ENCODE data around the gene PICK1.
"Not testable (repeated sequence)": the region's sequence is repeated elsewhere in the genome, so short reads cannot be mapped to it uniquely, and the experiment has no call there.

Gene PICK1

DNA sequence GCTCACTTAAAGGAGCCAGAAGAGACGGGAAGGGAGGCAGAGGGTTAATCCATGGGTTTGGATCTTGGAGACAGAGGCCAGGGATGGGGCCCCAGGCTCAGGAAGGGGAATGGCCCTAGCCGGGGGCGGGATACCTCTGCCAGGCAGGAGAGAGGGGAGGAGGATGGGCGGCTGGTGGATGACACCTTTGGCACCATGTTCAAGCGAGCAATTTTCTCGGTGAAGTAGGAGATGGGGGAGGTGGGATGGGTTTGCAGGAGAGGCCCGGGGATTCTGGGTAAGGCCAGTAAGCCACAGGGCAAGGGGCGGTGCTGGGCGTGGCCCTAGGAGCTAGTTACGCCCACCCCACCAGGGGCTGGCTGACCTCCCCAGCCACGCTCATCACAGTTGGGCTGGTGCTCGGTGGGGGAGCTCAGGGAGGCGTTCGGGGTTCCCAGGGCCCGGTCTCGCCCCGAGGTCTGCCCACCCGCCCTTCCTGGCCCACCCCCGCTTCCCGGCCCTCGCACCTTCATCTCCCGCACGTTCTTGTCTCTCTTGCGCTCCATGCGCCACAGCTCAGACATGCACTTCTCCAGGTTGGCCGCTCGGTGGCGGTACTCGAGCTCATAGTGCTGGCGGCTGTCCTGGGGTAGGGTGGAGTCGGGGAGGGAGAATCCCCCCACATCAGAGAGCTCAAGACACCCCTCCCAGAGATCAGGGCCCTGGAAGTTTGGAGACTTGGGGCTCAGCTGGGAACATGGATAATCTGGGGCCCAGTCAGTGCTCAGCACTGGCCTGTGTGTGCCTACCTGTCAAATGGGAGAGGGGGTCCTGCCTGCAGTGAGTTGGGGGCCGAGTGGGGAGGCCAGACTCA, 40.6 kb downstream of the PICK1 start:
- DNase-seq: no peak

DNA sequence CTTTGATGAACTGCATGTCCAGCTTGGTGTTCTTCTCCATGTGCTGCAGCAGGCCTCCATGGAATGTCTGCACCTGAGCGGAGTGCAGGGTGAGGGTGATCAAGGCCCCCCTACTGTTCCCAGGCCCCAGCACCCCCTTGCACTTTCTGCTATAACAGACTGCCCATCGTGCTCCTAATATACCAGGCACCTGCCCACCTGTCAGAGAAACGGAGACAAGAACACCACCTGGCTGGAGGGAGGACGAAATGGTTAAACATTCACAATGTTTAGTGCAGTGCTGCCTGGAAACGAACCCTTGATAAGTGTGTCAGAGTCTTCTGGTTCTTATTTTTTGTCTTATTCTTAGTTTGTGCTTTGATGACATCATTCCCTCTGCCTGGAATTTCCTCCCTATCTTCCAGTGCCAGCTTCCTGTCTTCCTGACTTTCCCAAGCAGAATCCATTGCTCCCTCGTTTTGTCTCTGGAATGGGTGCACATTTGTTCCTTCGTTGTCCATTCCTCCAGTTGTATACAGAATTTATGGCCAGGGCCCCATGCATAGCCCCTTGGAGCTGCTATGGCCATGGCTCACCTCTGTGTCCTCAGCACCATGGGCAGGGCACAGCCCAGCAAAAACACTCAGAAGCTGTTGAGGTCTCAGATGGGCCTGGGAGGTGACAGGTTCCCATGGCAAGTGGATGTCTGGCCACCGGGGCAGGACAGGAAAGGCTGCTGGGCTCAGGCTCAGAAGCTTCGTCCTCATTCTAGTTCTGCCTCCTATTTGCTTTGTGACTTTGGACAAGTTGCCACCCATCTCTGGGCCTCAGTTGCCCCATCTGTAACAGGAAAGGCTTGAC, 41.4 kb downstream of the PICK1 start:
- no peak for DNase-seq

DNA sequence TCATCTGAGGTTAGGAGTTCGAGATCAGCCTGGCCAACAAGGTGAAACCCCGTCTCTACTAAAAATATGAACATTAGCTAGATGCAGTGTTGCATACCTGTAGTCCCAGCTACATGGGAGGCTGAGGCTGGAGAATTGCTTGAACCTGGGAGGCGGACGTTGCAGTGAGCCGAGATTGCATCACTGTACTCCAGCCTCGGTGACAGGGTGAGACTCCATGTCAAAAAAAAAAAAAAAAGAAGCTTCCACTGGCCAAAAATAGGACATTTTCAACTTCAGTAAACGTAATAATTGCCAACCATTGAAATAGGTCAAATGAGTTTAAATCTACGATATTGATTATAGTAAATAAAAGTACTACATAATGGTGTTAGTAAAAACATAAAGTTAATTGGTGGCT, 46.4 kb downstream of the PICK1 start:
- DNase-seq: no peak

DNA sequence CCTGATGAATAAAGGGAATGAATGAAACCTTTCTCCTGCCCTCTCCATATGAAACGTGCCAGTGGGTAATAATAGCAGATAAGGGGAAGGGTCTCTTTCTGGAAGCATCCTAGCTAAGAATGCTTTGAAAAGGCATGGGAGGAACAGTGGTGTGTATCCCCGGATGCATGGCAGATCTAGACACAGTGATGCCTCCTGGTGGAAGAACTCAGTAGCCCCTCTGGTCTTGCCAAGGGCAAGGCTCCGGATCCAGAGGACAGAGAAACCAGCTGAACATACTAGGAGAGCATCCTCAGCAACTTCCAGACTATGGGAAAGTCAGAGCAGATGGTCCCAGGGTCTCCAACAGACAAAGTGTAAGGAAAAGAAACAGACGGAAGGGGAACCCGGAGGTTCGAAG, 46.9 kb downstream of the PICK1 start:
- DNase-seq: no peak

DNA sequence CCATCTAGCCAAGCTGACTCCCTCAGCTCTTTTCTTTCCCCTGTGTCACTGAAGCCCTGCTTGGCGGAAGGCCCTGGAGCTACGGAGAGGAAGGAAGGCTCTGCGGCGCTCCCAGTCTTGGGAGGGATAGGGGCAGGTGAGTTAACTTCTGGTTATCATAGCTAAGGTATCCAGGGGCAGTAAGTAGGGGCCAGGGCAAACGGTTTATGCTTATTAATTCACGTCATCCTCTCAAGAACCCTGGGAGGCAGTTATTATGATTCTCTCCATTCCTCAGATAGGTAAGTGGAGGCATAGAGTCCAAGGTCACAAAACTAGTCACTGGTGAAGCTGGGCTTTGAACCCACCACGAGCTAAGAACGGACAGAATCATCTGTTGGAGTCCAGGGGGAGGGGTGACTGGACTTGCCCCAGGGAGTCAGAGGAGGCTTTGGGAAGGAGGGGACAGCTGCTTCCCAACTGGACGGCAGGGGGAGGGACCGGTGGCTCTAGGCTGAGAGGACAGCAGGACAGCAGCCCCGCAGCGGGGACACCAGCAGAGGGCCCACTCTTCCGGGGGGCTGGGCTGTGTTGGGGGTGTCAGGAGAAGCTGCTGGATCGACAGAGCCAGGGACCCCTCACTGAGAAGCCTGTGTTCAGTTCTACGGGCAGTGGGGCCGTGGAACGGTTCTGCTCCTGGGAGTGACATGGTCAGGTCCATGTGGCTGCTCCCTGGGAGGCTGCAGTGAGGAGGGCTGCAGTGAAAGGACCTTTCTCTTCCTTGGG, 49.8 kb downstream of the PICK1 start:
- DNase-seq: no peak

DNA sequence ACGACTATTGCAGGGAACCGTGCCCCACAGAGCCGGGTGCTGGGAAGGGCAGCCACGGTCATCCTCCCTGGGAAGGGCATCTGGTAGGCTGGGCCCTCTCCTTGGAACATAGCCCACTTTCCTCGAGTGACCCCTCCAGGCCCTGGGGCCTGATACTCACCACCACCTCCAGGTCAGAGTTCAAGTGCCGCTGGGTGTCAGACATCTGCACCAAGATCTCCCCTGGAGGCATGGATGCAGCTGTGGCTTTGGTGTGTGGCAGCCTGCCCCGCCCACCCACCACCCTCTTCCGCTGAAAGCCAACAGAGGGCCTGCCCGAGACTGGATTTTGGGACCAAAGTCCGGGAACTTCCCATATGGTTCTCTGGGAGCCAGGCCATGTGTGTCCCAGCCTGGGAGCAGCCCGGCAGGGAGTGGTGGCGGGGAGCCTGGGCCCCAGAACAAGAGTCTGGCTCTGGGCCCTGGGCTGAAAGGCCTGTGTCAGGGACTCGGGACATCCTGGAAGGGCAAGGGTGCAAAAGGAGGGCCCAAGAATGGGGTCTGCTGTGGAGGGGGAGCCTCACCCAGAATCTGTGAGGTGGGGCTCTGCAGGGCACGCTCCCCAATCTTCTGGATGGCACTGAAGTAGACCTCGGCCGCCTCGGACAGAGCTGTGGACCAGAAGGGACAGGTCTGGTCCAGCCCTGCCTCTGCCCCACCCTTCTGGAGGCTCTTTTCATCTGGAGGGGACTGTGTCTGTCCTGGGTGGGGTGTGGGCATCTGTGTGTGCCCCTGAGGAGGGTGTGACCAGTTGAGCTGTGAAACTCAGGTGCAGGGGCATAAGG, 50.7 kb downstream of the PICK1 start:
- no peak for DNase-seq

DNA sequence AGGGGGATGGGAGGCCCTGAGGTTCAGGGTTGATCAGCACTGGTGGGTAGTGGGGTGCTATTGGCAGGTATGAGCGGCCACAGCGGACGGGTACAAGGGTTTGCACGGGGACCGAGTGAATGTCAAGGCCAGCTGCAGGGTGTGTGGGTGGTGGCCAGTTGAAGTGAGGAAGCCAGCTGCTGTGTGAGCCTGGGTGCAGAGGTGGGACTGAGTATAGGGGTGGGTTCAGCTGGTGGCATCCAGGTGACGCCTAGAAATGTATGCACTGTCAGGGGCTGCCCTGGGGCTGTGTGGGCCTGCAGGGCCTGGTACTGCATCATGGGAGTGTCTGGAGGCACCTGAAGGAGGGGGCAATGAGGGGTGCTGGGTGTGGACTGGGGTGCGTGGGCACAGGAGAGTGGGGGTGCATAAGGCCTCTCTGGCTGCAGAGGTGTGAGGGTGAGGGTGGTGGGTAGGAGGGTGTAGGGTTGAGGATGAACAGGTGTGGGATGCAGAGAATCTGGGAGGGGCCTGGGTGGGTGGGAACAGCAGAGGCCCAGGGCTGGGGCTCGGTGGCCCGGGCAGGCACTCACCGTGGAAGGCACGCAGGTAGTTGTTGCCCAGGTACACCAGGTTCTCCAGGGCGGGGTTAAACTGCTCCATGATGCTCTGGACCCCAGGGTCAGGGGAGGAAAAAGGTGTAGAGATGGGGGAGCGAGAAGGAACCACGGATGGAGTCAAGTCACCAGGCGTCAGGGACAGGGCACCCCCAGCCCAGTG, 51.5 kb downstream of the PICK1 start:
- no peak for DNase-seq

DNA sequence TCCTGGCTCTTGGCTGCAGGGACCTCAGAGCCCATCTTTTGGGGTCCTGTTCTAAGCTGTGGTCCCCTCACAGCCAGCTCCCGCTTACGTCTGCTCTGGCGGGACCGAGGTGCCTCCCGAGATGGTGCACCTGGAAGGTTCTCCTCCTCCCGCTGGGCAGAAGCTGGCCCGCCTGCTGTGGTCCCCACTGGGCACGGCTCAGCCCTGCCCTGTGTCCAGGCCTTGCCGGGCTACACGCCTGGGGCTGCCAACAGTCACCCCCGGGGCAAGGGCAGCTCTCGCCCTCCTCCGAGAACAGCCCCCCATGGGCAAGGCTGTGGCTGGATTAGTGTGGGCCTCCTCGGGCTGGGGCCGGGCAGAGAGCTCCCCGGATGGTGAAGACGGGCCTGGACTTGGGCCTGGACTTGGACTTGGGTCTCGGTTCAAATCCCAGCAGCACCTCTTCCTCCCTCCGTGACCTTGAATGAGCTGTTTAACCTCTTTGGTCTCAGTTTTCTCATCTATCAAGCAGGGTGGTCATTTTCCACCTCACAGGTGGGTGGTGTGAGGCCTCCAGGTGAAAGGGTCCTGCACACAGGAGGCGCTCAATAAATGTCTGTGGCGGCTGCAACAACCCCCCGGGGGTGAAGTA, 52.3 kb downstream of the PICK1 start:
- no peak for DNase-seq

DNA sequence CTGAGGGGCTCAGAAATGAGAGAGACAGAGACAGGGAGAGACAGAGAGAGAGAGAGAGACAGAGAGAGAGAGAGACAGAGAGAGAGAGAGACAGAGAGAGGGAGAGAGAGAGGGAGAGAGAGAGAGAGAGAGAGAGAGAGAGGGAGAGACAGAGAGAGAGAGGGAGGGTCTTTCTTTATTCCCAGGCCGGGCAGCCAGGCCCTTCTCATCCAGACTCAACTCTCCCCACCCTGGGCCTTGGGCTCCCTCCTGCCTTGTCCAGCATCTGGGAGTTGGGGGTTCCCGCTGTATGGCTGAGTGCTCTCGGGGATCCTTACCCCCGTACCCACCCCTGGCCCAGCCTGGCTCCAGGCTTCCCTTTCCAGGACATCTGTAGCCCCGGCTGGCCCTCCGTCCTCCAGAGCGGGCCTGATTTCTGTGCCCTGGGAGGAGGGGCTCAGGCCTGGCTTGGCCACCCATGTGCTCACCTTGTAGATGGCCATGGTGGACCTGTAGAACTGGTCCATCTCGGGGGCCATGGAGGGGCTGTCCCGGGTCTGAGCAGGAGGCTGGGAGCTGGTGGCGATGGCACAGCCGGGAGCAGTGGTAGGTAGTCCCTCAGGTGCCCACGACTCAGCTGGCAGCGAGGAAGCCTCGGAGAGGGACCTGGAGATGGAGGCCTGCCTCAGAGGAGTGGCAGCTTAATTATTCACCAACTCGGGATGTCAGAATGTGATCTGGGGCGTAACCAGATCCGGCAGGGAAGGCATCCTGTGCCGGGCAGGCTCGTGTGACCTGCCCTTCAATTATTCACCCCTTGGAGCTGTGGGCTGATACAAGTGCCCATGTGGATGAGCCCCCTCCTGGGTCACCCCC, 53.0 kb downstream of the PICK1 start, which contains the start of gene BAIAP2L2:
Gene BAIAP2L2 (minus strand): TSS at position 677 of the 855 bp plus-strand sequence. CDS start 159 bp downstream, at position 518.
- DNase-seq: no peak

DNA sequence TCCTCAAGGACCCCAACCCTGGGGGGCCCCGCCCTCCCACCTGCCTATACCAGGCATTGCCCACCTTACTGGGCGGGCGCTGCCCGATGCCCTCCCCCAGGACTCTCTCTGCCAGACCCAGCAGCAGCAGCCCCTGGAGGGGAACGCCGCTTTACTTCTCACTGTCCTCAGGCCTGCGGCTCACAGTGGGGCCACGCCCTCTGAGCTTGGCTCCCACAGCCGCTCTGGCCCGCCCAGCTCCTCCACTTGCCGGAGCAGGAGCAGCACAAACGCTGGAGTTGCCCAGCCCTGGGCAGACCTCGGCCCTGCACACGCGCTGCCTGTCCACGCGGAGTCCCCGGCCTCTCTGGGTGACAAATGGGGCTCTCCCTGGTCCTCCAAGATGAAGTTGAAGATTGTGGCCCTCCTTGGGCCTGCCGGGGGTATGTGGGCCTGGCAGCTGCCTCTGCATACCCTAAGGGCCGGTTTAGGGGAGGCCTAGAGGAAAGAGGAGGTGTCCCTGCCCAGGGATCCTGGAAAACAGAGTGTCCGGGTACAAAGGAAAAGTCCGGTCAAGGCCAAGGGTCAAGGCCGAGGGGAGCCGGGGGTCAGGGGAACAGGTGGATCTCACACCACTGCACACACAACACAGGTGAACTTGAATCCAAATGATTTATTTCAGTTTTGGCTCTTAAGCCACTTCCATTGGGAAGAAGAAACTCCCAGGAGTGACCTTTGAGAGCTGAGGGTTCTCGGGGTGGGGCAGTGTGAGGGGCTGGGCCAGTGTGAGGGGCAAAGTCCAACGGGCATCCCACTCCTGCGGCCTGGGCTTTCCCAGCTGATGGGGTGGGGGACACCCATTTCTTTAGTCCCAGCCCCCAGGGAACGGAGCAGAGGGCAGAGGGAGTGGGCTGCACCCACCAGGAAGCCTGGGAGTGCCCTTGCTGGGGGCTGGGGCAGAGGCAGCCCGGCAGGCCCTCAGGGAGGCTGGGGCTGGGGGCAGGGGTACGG, 54.0 kb downstream of the PICK1 start:
- DNase-seq: no peak

DNA sequence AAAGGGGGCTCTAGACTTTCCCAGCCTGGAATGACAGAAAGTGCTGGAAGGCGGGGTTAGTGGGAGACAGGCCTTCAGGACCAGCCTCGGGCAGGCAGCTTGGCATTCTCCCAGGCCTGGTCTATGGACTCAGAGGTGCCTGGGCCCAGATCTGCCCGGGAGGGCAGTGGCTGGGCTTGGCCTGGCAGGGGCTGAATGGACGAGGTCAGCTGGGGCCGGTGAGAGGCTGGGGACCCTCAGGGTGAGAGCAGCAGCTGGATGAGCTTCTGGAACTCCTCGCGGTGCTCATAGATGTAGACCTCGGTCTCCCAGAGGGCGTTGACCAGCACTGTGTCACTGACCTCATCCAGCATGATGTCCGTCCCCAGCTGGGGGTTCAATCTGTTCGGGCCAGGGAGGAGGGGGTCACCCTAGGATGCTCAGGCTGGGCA, 54.7 kb downstream of the PICK1 start:
- DNase-seq: no peak

DNA sequence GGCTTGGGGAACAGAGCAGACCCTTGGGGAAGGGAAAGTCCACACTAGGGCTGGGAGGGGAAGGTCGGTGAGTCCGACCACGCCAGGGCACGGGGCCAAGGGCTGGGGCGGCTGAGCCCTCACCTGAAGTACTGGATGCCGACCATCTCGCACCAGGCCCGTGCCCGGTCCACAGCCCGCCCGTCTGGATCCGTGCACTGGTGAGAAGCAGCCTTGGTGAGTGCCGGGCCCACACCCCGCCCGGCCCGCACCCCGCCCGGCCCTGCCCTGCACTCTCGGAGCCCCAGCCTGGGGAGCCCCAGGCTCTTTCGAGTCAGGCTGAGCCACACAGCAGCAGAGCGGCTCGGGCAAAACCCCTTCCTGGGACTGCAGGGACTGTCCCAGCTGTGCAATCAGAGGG, 55.2 kb downstream of the PICK1 start:
- no peak for DNase-seq

DNA sequence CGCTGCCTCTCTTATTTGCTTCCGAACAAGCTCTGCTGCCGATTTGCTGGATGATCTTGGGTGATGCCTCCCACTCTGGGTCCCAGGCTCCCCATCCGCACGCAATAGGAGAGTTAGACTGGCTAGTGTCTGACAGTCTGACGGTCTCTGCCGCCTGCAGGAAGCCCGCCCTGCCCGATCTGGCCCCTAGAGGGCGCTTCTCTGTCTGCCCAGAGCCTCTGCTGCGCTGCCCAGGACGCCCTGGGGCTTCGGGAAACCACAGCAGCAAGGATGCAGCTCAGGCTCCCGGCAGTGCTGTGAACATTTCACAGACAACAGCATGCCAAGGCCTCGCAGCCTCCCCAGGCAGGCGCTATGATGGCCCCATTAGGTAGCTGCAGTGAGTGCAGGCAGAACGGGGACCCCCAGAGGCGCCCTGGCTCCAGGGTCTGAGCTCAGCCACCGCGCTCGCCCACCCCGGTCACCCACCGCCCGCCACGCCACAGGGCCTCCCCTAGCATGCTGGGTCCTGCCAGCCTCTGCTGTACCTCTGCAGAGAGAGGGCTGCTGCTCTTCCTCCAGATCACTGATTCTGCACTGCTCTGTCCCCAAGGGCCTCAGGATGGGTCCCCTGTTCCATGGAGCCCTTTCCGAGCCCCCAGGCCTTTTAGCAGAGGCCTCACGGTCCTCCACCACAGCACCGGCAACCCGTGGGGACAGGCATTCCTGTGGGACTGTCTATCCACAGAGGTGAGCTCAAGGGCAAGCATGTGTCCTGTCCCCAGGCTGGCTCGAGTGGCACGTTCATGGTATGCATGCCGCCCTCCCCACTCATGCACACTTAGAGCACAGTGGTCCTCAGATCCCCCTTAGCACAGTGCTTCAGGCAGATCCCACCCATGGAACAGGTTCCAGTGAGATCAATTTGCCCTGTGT, 57.5 kb downstream of the PICK1 start:
- DNase-seq: peak; percentile 91

DNA sequence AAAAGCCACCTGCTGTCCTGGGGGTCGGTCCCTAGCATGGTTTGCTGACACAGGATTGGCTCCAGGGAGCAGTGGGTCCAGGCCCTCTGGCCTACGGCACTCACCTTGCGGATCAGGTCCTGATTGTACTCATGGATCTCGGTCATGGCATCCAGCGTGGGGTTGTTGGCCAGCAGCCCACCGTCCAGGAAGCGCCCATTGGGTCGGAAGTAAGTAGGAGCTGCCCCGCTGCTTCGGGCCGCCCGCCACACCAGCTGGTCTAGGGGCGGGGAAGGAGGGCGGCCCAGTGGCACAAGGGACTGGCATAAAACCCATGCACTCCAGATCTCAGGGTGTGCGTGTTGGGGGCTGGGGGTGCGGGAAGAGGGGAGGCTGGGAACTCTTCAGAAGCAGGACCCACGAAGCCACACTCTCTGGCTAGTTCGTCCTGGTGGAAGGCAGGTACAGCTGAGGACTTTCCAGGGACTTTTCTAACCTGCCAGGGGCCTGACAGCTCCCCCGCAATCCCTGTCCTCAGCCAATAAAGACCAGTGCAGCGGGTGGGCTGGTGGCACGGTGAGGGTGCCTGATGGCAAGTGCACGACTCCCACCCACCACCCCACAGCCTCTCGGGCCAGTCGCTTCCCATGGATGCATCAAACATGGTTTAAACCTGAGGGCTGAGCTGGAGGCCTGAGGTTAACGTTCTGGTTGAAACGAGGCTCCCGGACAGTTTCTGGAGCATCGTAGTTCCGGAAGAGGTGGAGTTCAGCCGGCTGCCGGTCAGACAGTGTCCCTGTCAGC, 58.4 kb downstream of the PICK1 start:
- no peak for DNase-seq

DNA sequence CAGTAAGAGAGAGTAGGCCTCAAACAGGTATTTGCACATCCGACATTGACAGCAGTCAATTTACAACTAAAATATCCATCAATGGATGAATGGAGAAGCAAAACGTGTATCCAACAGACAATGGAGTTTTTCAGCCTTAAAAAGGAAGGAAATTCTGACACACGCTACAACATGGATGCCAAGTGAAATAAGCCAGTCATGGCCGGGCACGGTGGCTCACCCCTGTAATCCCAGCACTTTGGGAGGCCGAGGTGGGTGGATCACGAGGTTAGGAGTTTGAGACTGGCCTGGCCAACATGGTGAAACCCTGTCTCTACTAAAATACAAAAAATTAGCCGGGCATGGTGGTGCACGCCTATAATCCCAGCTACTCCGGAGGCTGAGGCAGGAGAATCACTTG, 60.4 kb downstream of the PICK1 start:
- DNase-seq: not testable (repeated sequence)

DNA sequence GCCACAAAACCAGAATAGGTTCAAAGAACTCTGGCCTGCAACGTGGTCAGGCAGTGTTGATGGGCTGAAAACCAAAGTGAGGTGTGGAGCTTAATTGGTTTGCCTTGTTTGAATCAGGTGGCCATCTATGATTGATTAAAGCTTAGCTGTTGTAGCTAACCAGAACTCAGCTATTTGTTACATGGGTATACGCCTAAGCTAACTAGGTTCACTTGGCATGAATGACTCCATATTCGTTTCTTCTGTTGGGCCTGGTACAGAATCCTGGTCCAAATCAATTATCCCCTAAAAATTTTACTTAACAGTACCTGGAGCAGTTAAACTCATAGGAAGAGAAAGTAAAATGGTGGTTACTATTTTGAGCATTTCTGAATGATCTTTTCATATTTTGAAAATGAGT, 61.0 kb downstream of the PICK1 start:
- no peak for DNase-seq

DNA sequence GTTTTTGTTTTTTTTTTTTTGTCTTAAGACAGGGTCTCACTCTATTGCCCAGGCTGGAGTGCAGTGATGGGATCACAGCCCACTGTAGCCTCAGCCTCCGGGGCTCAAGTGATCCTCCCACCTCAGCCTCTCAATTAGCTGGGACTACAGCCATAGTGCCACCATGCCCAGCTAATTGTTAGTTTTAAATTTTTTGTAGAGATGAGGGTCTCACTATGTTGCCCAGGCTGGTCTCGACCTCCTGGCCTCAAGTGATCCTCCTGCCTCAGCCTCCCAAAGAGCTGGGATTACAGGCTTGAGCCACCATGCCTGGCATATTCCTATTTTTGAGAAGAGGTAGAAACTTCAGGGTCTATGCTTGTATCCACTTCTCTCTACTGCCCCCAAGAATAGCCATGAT, 61.5 kb downstream of the PICK1 start:
- not testable (repeated sequence) for DNase-seq
